22Rv1 (cell line): Measurements from ENCODE around the gene AR.

ENCODE experiments used
- CTCF ChIP-seq: fragments of 450-650 bp; IDR thresholded peaks from 2 replicates; pipeline ENCODE4 v1.5.1; 2017; ENCODE audit warnings: mild to moderate bottlenecking
- ZFX ChIP-seq: fragments of 450-650 bp; IDR thresholded peaks from 2 replicates; pipeline ENCODE4 v1.6.1; 2017; ENCODE audit warnings: antibody characterized with exemption, borderline replicate concordance

- TF ChIP-seq CTCF (no peak), ZFX (no peak)
These were observed 63.6 kb downstream of the AR start for GRCh38 chrX:67607466-67607865.
